Fibroblast of the aortic adventitia (primary cell): Measurements from ENCODE around the gene TXNIP. TPM values are rescaled to one million over a fixed set of nuclear protein-coding genes. Genes with fewer than 3 reads are reported as not detected.
"Not testable (repeated sequence)": the region's sequence is repeated elsewhere in the genome, so short reads cannot be mapped to it uniquely, and the experiment has no call there.

Source experiments
- DNase-seq: peaks from one replicate; pipeline ENCODE4 v3.0.0-alpha.2; 2010; ENCODE audit warnings: low read depth
- H3K4me3 ChIP-seq: 2 replicates; pipeline ENCODE4 v1.5.1; 2011; ENCODE audit warnings: low read depth, mild to moderate bottlenecking, control low read depth, low read length, moderate library complexity
- CTCF ChIP-seq: IDR thresholded peaks from 2 replicates; pipeline ENCODE4 v1.5.1; 2011; ENCODE audit warnings: mild to moderate bottlenecking, low read length, control low read depth, inconsistent platforms; ENCODE audit not compliant: insufficient read depth
- total RNA-seq: library from RNA; depleted of rRNA; stranded (reverse); fragments of >200 nt; gene quantifications from 2 replicates; pipeline ENCODE4 v1.2.3, GENCODE V29; 2012; ENCODE audit warnings: low replicate concordance

TXNIP gene
- total RNA-seq, 1 donor = 73.0 TPM

GRCh38 chr1:146031476-146031875 is 35.1 kb upstream of the TXNIP start:
- TF ChIP-seq CTCF = no peak
- no peak overlapping the region for H3K4me3 ChIP-seq
- no peak for DNase-seq

- no peak for DNase-seq
- no peak overlapping the region for H3K4me3 ChIP-seq
- TF ChIP-seq CTCF = no peak
These were observed 32.7 kb upstream of the TXNIP start for GRCh38 chr1:146029117-146029516.

GRCh38 chr1:146026650-146027049 is 30.3 kb upstream of the TXNIP start:
- H3K4me3 ChIP-seq = not testable (repeated sequence)

GRCh38 chr1:146025787-146026495 is 29.6 kb upstream of the TXNIP start:
- H3K4me3 ChIP-seq, DNase-seq: not testable (repeated sequence)

More at GRCh38 chr1:146026650-146027049, 30.3 kb upstream of the TXNIP start:
- not testable (repeated sequence) for DNase-seq

- no peak for TF ChIP-seq CTCF
These were observed 26.2 kb upstream of the TXNIP start for GRCh38 chr1:146022403-146023127.

GRCh38 chr1:146021622-146022402 is 25.4 kb upstream of the TXNIP start, which contains the start of gene HJV:
Gene HJV, minus strand, starts transcription at chr1:146021735. Its CDS starts 1,504 bp downstream, at chr1:146020231.
- no peak within 1 kb of the TSS for H3K4me3 ChIP-seq
- DNase-seq = no peak
- no peak for TF ChIP-seq CTCF

More at GRCh38 chr1:146022403-146023127, 26.2 kb upstream of the TXNIP start:
- no peak overlapping the region for H3K4me3 ChIP-seq
- DNase-seq = no peak

GRCh38 chr1:146021050-146021445 is 24.7 kb upstream of the TXNIP start:
- TF ChIP-seq CTCF = no peak
- no peak for DNase-seq
- H3K4me3 ChIP-seq = no peak overlapping the region
